ENCODE data around the gene ABI2.

- TF ChIP-seq TARDBP (IDR thresholded peaks at IDR 0.05) (no peak), LEF1 (IDR thresholded peaks at IDR 0.05; ENCODE audit: borderline replicate concordance) (no peak), FOXA1 (IDR thresholded peaks at IDR 0.05) (no peak), BHLHE40 (IDR thresholded peaks at IDR 0.05; ENCODE audit: borderline replicate concordance) (no peak), FOXK2 (IDR thresholded peaks at IDR 0.05) (no peak), SP1 (IDR thresholded peaks at IDR 0.05) (no peak), NFRKB (IDR thresholded peaks at IDR 0.05) (no peak), PKNOX1 (IDR thresholded peaks at IDR 0.05) (no peak), FOXM1 (IDR thresholded peaks at IDR 0.05; ENCODE audit: borderline replicate concordance) (no peak), ELF4 (IDR thresholded peaks at IDR 0.05) (no peak), SUZ12 (IDR thresholded peaks at IDR 0.05) (no peak)
Measured at GRCh38 chr2:203346612-203347011, 18.4 kb downstream of the ABI2 start.

All from HEK293T (cell line).